HepG2 (cell line): Measurements from ENCODE around the gene GRIK4. TPM values are rescaled to one million over a fixed set of nuclear protein-coding genes. Genes with fewer than 3 reads are reported as not detected.

ENCODE experiments used
- ATAC-seq: fragments of 200-7000 bp; cut with Tn5 transposase; 3 replicates; pipeline ENCODE4 v1.9.1; 2020; ENCODE audit warnings: mild to moderate bottlenecking, moderate library complexity
- BruUV-seq: library from RNA; stranded (reverse); fragments of 400-500 nt; replicated peaks from 2 replicates; lab custom pipeline; 2021; lab: Mats Ljungman, UMichigan
- CTCF ChIA-PET: fragments of 300-600 bp; formaldehyde crosslinking; extraction: SDS; loops from one replicate; lab custom pipeline; 2021; ENCODE audit warnings: low total read pairs, inconsistent platforms, low intra/inter-chr PET ratio; lab: Yijun Ruan, JAX
- POLR2A ChIA-PET: fragments of 350-600 bp; sonication (Branson Sonifier 250); formaldehyde crosslinking; loops from one replicate; lab custom pipeline; 2020; ENCODE audit warnings: antibody characterized with exemption, inconsistent platforms; lab: Yijun Ruan, JAX
- DNase-seq: peaks from one replicate; pipeline ENCODE4 v3.0.0-alpha.2; 2015; ENCODE audit warnings: low spot score
- FAIRE-seq: peaks from 3 replicates; lab custom pipeline; 2011; peaks lifted over from hg19 to GRCh38; lab: Jason Lieb, UNC
- H2AFZ ChIP-seq: one replicate; pipeline ENCODE4 v1.6.1; 2011; ENCODE audit warnings: low read length, inconsistent platforms
- H3K27ac ChIP-seq: fragments of 300-600 bp; 3 replicates; pipeline ENCODE4 v1.8.0; 2011; ENCODE audit warnings: mixed run types, mild to moderate bottlenecking, mixed read lengths, low read length, inconsistent platforms; ENCODE audit not compliant: insufficient read depth; ENCODE audit errors: extremely low read length
- H3K27me3 ChIP-seq, 2 experiments: fragments of 200-600 bp in 1 of 2; 2 replicates in 1 of 2; 3 replicates in 1 of 2; pipeline versions ENCODE4 v1.6.0 to v1.8.0; 2011; ENCODE audit warnings: low read length in 2 of 2, mild to moderate bottlenecking in 2 of 2, moderate library complexity in 2 of 2, inconsistent platforms in 1 of 2; ENCODE audit not compliant: insufficient read depth in 2 of 2, control insufficient read depth in 1 of 2
- H3K36me3 ChIP-seq, 2 experiments: fragments of 200-600 bp in 1 of 2; replicated peaks in 1 of 2; 2 replicates in 1 of 2; 3 replicates in 1 of 2; pipeline versions ENCODE4 v1.5.1 to v1.8.0; 2011; ENCODE audit warnings: low read length in 2 of 2, inconsistent platforms in 1 of 2; ENCODE audit not compliant: insufficient read depth in 2 of 2, control insufficient read depth in 1 of 2
- H3K4me1 ChIP-seq: 2 replicates; pipeline ENCODE4 v1.5.1; 2012; ENCODE audit warnings: low read length, inconsistent platforms; ENCODE audit not compliant: insufficient read depth
- H3K4me2 ChIP-seq: 2 replicates; pipeline ENCODE4 v1.6.0; 2011; ENCODE audit warnings: low read depth, low read length, inconsistent platforms
- H3K4me3 ChIP-seq, 3 experiments: fragments of 200-600 bp in 1 of 3; sonication (generic), shearing (Covaris generic) in 1 of 3; replicated peaks in 1 of 3; 2 replicates each; pipeline ENCODE4 v1.5.1; 2011 to 2016; ENCODE audit warnings: low read length in 3 of 3, inconsistent platforms in 2 of 3, low read depth in 2 of 3, mild to moderate bottlenecking in 2 of 3, control low read depth in 1 of 3, mixed read lengths in 1 of 3; ENCODE audit not compliant: insufficient read depth in 1 of 3
- H3K79me2 ChIP-seq: one replicate; pipeline ENCODE4 v1.6.1; 2011; ENCODE audit warnings: low read length, inconsistent platforms; ENCODE audit not compliant: insufficient read depth
- H3K9ac ChIP-seq: 2 replicates; pipeline ENCODE4 v1.6.0; 2011; ENCODE audit warnings: mild to moderate bottlenecking, low read depth, low read length, inconsistent platforms; ENCODE audit not compliant: insufficient read depth
- H3K9me3 ChIP-seq: 2 replicates; pipeline ENCODE4 v1.5.1; 2012; ENCODE audit warnings: mild to moderate bottlenecking, low read length
- H4K20me1 ChIP-seq: 2 replicates; pipeline ENCODE4 v1.6.0; 2011; ENCODE audit warnings: inconsistent platforms, mild to moderate bottlenecking, low read length, moderate library complexity; ENCODE audit not compliant: insufficient read depth
- ARNT ChIP-seq: fragments of 450-650 bp; IDR thresholded peaks from 2 replicates; pipeline ENCODE4 v1.6.1; 2017
- GABPA ChIP-seq, 2 experiments: IDR thresholded peaks; 2 replicates each; pipeline ENCODE4 v1.6.1; 2011 to 2016; ENCODE audit warnings: low read depth in 2 of 2, low read length in 1 of 2, missing biosample characterization in 1 of 2, missing genetic modification characterization in 1 of 2
- YEATS2 ChIP-seq: sonication (generic); formaldehyde crosslinking; IDR thresholded peaks from 2 replicates; pipeline ENCODE4 v1.4.0; 2020; ENCODE audit warnings: missing genetic modification reagents, borderline replicate concordance
- ZBTB3 ChIP-seq: sonication (generic); formaldehyde crosslinking; IDR thresholded peaks from 2 replicates; pipeline ENCODE4 v1.4.0; 2020; ENCODE audit warnings: low read depth, mild to moderate bottlenecking, moderate library complexity, missing genetic modification reagents, borderline replicate concordance
- ZFP36 ChIP-seq: fragments of 150-350 bp; IDR thresholded peaks from 2 replicates; pipeline ENCODE4 v1.6.1; 2018; ENCODE audit warnings: borderline replicate concordance, low read length, low read depth; ENCODE audit not compliant: partially characterized antibody
- ZNF224 ChIP-seq: sonication (generic); formaldehyde crosslinking; IDR thresholded peaks from 2 replicates; pipeline ENCODE4 v1.5.0; 2020; ENCODE audit warnings: mild to moderate bottlenecking, missing genetic modification reagents
- ZNF337 ChIP-seq: sonication (generic); formaldehyde crosslinking; IDR thresholded peaks from 2 replicates; pipeline ENCODE4 v1.5.1; 2020; ENCODE audit warnings: missing genetic modification reagents, low read depth, mild to moderate bottlenecking, borderline replicate concordance
- ZNF468 ChIP-seq: sonication (generic); formaldehyde crosslinking; IDR thresholded peaks from 2 replicates; pipeline ENCODE4 v1.8.0; 2022; ENCODE audit warnings: mild to moderate bottlenecking, moderate library complexity, missing genetic modification reagents
- ZNF550 ChIP-seq: sonication (generic); formaldehyde crosslinking; IDR thresholded peaks from 2 replicates; pipeline ENCODE4 v1.4.0; 2020; ENCODE audit warnings: mild to moderate bottlenecking, missing genetic modification reagents, borderline replicate concordance
- WGBS: methylation state at CpG from one replicate; pipeline ENCODE4 v1.1.6; 2017; ENCODE audit warnings: low lambda C conversion rate; 5-methylcytosine and 5-hydroxymethylcytosine counted together
- in situ Hi-C: cut with HindIII; loops from 2 replicates; pipeline ENCODE4 v1.10.0; 2017; ENCODE audit warnings: low pct_unique_long_range_greater_than_20kb; ENCODE audit not compliant: extremely low pct_ligation_motif_present
- intact Hi-C: fragments of 100-400 bp; cut with micrococcal nuclease; formaldehyde crosslinking; loops from one replicate; pipeline ENCODE4 v1.10.0; 2022; ENCODE audit not compliant: unreplicated experiment
- polyA plus RNA-seq, 8 experiments: library from polyadenylated mRNA; depleted of rRNA in 3 of 8; stranded (reverse) in 7 of 8; unstranded in 1 of 8; fragments of >200 nt; fragmentation: Illumina TruSeq in 4 of 8; extraction: Trizol in 4 of 8; gene quantifications; 2 replicates each; pipeline versions ENCODE4 v1.2.1 to v1.2.3, GENCODE V29; 2011 to 2016; ENCODE audit warnings: low read depth in 4 of 8, missing spikeins in 1 of 8, mixed read lengths in 1 of 8; ENCODE audit not compliant: insufficient read depth in 1 of 8
- total RNA-seq, 5 experiments: library from RNA; depleted of rRNA; stranded (reverse); fragments of >200 nt; fragmentation: Illumina TruSeq; extraction: Trizol; gene quantifications; 2 replicates each; pipeline ENCODE4 v1.2.3, GENCODE V29; 2016; ENCODE audit warnings: low read depth in 1 of 5
- TF ChIP-seq, protein P1 (sequence below): sonication (generic); formaldehyde crosslinking; IDR thresholded peaks from 2 replicates; pipeline ENCODE4 v1.4.0; 2020; ENCODE audit warnings: missing genetic modification reagents, borderline replicate concordance
- TF ChIP-seq, protein P2 (sequence below): sonication (generic); formaldehyde crosslinking; IDR thresholded peaks from 2 replicates; pipeline ENCODE4 v1.4.0; 2020; ENCODE audit warnings: missing genetic modification reagents, mild to moderate bottlenecking, borderline replicate concordance

Gene GRIK4
- total and polyA plus RNA-seq, 2 of the 13 experiments (the other 11 are each of a cell fraction or from before 2014, with no cell fraction given): 0.04 to 0.07 TPM

DNA sequence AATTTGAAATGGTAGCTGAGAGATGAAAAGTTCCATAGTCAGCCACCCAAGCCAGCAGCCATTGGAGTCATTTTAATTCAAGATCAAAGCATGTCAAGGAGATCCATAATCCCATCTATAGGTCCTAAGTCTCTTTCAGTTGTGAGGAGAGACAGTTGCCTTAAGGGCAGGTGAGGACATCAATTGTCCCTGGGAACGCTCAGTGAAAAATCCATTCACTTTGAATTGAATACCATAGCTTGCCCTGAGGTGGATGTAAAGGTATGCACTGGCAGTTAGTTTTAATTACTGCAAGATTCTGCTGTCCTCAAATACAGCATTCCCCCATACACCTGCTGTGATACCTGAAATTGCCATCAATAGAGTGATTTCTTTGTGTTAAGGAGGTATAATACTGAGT, 487.0 kb downstream of the GRIK4 start:
- Histone ChIP-seq H3K27ac (no peak overlapping the region), H3K4me1 (no peaks in the 10 kb centered on the region), H3K4me3 (no peak overlapping the region), H2AFZ (no peak overlapping the region), H3K9ac (no peak overlapping the region), H3K4me2 (no peak overlapping the region), H3K27me3 (peaks cover 0 to 4% of the 10 kb centered on the region in 2 experiments; a peak in 1 of 5 replicates), H3K79me2 (no peaks in the 10 kb centered on the region), H3K36me3 (no peaks in the 10 kb centered on the region), H3K9me3 (no peaks in the 10 kb centered on the region), H4K20me1 (no peaks in the 10 kb centered on the region)
- FAIRE-seq: no peak
- ChIA-PET POLR2A (no interaction called here), CTCF (no interaction called here)
- no peak for DNase-seq
- WGBS: 89% methylated on average over 1 of the region's 1 CpG
- BruUV-seq: no TSS peak
- TF ChIP-seq YEATS2 (CRISPR knock-in tag): no peak
- TF ChIP-seq, protein P1, sequence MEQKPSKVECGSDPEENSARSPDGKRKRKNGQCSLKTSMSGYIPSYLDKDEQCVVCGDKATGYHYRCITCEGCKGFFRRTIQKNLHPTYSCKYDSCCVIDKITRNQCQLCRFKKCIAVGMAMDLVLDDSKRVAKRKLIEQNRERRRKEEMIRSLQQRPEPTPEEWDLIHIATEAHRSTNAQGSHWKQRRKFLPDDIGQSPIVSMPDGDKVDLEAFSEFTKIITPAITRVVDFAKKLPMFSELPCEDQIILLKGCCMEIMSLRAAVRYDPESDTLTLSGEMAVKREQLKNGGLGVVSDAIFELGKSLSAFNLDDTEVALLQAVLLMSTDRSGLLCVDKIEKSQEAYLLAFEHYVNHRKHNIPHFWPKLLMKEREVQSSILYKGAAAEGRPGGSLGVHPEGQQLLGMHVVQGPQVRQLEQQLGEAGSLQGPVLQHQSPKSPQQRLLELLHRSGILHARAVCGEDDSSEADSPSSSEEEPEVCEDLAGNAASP (CRISPR knock-in tag): no peak
- no peak for TF ChIP-seq ZNF337 (CRISPR knock-in tag)
- TF ChIP-seq, protein P2, sequence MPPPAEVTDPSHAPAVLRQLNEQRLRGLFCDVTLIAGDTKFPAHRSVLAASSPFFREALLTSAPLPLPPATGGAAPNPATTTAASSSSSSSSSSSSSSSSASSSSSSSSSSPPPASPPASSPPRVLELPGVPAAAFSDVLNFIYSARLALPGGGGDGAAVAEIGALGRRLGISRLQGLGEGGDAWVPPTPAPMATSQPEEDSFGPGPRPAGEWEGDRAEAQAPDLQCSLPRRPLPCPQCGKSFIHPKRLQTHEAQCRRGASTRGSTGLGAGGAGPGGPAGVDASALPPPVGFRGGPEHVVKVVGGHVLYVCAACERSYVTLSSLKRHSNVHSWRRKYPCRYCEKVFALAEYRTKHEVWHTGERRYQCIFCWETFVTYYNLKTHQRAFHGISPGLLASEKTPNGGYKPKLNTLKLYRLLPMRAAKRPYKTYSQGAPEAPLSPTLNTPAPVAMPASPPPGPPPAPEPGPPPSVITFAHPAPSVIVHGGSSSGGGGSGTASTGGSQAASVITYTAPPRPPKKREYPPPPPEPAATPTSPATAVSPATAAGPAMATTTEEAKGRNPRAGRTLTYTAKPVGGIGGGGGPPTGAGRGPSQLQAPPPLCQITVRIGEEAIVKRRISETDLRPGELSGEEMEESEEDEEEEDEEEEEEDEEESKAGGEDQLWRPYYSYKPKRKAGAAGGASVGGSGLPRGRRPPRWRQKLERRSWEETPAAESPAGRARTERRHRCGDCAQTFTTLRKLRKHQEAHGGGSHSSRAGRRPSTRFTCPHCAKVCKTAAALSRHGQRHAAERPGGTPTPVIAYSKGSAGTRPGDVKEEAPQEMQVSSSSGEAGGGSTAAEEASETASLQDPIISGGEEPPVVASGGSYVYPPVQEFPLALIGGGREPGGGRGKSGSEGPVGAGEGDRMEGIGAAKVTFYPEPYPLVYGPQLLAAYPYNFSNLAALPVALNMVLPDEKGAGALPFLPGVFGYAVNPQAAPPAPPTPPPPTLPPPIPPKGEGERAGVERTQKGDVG: no peak
- no peak for TF ChIP-seq ZNF468 (CRISPR knock-in tag)
- no peak for TF ChIP-seq ZNF550 (CRISPR knock-in tag)
- TF ChIP-seq ARNT: no peak
- no peak for TF ChIP-seq ZBTB3 (CRISPR knock-in tag)
- TF ChIP-seq ZFP36: no peak
- no peak for TF ChIP-seq GABPA (IDR thresholded peaks at IDR 0.05; ENCODE audit: low read depth, low read length)
- TF ChIP-seq GABPA (CRISPR knock-in tag; IDR thresholded peaks at IDR 0.05; ENCODE audit: low read depth): no peak
- TF ChIP-seq ZNF224: no peak
- ATAC-seq: no peak
- intact Hi-C loops: no loop called here
- in situ Hi-C loops: no loop called here
